Measurements from ENCODE around the gene CACNG1.

DNA sequence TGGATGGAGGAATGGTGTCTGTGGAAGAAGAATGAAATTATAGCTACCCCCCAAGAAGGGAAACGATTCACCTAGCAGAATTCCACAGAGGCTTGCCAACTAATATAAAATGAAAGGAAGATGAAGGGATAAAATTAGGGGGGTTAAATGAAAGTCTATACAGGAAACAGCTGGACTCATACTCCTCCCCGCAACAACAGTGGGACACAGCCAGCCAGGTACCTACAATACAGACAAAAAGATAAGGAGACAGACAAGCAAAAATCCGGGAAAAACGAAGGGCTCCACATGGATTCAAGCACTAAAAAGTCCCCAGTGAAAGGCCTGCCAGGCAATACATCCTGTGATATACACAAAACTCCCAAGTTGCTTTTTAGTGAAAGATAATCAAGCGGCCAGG, 47.9 kb downstream of the CACNG1 start:
- TF ChIP-seq, protein P1, sequence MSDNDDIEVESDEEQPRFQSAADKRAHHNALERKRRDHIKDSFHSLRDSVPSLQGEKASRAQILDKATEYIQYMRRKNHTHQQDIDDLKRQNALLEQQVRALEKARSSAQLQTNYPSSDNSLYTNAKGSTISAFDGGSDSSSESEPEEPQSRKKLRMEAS (IDR thresholded peaks at IDR 0.05) = no peak
- no peak for TF ChIP-seq YY1 (IDR thresholded peaks at IDR 0.05)
- TF ChIP-seq ATF3 (IDR thresholded peaks at IDR 0.05) = no peak
- TF ChIP-seq CTCF (IDR thresholded peaks at IDR 0.05; ENCODE audit: low read depth, low read length, missing input control) = no peak
- no peak for TF ChIP-seq JUND (IDR thresholded peaks at IDR 0.05)
- no peak for TF ChIP-seq RAD21 (IDR thresholded peaks at IDR 0.05)
- no peak for TF ChIP-seq SP1 (IDR thresholded peaks at IDR 0.05)
- TF ChIP-seq, protein P2, sequence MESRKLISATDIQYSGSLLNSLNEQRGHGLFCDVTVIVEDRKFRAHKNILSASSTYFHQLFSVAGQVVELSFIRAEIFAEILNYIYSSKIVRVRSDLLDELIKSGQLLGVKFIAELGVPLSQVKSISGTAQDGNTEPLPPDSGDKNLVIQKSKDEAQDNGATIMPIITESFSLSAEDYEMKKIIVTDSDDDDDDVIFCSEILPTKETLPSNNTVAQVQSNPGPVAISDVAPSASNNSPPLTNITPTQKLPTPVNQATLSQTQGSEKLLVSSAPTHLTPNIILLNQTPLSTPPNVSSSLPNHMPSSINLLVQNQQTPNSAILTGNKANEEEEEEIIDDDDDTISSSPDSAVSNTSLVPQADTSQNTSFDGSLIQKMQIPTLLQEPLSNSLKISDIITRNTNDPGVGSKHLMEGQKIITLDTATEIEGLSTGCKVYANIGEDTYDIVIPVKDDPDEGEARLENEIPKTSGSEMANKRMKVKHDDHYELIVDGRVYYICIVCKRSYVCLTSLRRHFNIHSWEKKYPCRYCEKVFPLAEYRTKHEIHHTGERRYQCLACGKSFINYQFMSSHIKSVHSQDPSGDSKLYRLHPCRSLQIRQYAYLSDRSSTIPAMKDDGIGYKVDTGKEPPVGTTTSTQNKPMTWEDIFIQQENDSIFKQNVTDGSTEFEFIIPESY (IDR thresholded peaks at IDR 0.05) = no peak
- TF ChIP-seq REST (IDR thresholded peaks at IDR 0.05) = no peak
- TF ChIP-seq HNF4G (IDR thresholded peaks at IDR 0.05) = no peak
- TF ChIP-seq TAF1 (conservative IDR thresholded peaks at IDR 0.05) = no peak
- TF ChIP-seq GABPA (IDR thresholded peaks at IDR 0.05 in 1 of 2, conservative IDR thresholded peaks at IDR 0.05 in 1 of 2) = no peak
- no peak for TF ChIP-seq EGR1 (IDR thresholded peaks at IDR 0.05; ENCODE audit: low read depth in 2 of 2)

All from liver (tissue), 3 donors.